ENCODE measurements around the gene ZNF138.

Gene ZNF138

GRCh38 chr7:64873155-64873500 is 78.9 kb downstream of the ZNF138 start:
- no peak for DNase-seq
- in situ Hi-C loops (cut with MboI; ENCODE audit: low pct_unique_long_range_greater_than_20kb, low sequenced_read_pairs), result no loop called here

- DNase-seq, result no peak
- in situ Hi-C loops (cut with MboI; ENCODE audit: low pct_unique_long_range_greater_than_20kb, low sequenced_read_pairs), result no loop called here
These were observed 79.3 kb downstream of the ZNF138 start for GRCh38 chr7:64873517-64873916.

GRCh38 chr7:64874114-64874513 is 79.9 kb downstream of the ZNF138 start:
- no peak for DNase-seq

GRCh38 chr7:64874562-64875250 is 80.5 kb downstream of the ZNF138 start:
- in situ Hi-C loops (cut with MboI; ENCODE audit: low pct_unique_long_range_greater_than_20kb, low sequenced_read_pairs), result no loop called here
- no peak for DNase-seq

More at GRCh38 chr7:64874114-64874513, 79.9 kb downstream of the ZNF138 start:
- in situ Hi-C loops (cut with MboI; ENCODE audit: low pct_unique_long_range_greater_than_20kb, low sequenced_read_pairs), result no loop called here

- DNase-seq, result no peak
- in situ Hi-C loops (cut with MboI; ENCODE audit: low pct_unique_long_range_greater_than_20kb, low sequenced_read_pairs), result no loop called here
These were observed 81.0 kb downstream of the ZNF138 start for GRCh38 chr7:64875258-64875657.

GRCh38 chr7:64875658-64876406 is 81.6 kb downstream of the ZNF138 start:
- no peak for DNase-seq
- in situ Hi-C loops (cut with MboI; ENCODE audit: low pct_unique_long_range_greater_than_20kb, low sequenced_read_pairs), result no loop called here

GRCh38 chr7:64876792-64877713 is 82.8 kb downstream of the ZNF138 start:
- in situ Hi-C loops (cut with MboI; ENCODE audit: low pct_unique_long_range_greater_than_20kb, low sequenced_read_pairs), result no loop called here
- DNase-seq, result no peak

- in situ Hi-C loops (cut with MboI; ENCODE audit: low pct_unique_long_range_greater_than_20kb, low sequenced_read_pairs), result no loop called here
- no peak for DNase-seq
These were observed 83.7 kb downstream of the ZNF138 start for GRCh38 chr7:64877714-64878610.

- in situ Hi-C loops (cut with MboI; ENCODE audit: low pct_unique_long_range_greater_than_20kb, low sequenced_read_pairs), result no loop called here
- DNase-seq, result no peak
These were observed 84.5 kb downstream of the ZNF138 start for GRCh38 chr7:64878684-64879083.

GRCh38 chr7:64879086-64879730 is 85.0 kb downstream of the ZNF138 start:
- no peak for DNase-seq
- in situ Hi-C loops (cut with MboI; ENCODE audit: low pct_unique_long_range_greater_than_20kb, low sequenced_read_pairs), result no loop called here

GRCh38 chr7:64879800-64880199 is 85.6 kb downstream of the ZNF138 start:
- no peak for DNase-seq
- in situ Hi-C loops (cut with MboI; ENCODE audit: low pct_unique_long_range_greater_than_20kb, low sequenced_read_pairs), result no loop called here

- no peak for DNase-seq
- in situ Hi-C loops (cut with MboI; ENCODE audit: low pct_unique_long_range_greater_than_20kb, low sequenced_read_pairs), result no loop called here
These were observed 86.4 kb downstream of the ZNF138 start for GRCh38 chr7:64880322-64881297.

- no peak for DNase-seq
- in situ Hi-C loops (cut with MboI; ENCODE audit: low pct_unique_long_range_greater_than_20kb, low sequenced_read_pairs), result no loop called here
These were observed 87.4 kb downstream of the ZNF138 start for GRCh38 chr7:64881461-64882287.

GRCh38 chr7:64882341-64883112 is 88.3 kb downstream of the ZNF138 start:
- in situ Hi-C loops (cut with MboI; ENCODE audit: low pct_unique_long_range_greater_than_20kb, low sequenced_read_pairs), result no loop called here
- no peak for DNase-seq

All from KBM-7 (cell line).